K562 (cell line): Measurements from ENCODE around the gene DPH5. TPM values are rescaled to one million over a fixed set of nuclear protein-coding genes. Genes with fewer than 3 reads are reported as not detected.

Experiments used
- ATAC-seq: fragments of 200-7000 bp; cut with Tn5 transposase; 3 replicates; pipeline ENCODE4 v1.9.1; 2020; ENCODE audit warnings: moderate library complexity
- BruUV-seq: library from RNA; stranded (reverse); fragments of 400-500 nt; replicated peaks from 2 replicates; lab custom pipeline; 2021; lab: Mats Ljungman, UMichigan
- CTCF ChIA-PET: fragments of 300-600 bp; formaldehyde crosslinking; extraction: SDS; loops from one replicate; lab custom pipeline; 2021; ENCODE audit warnings: low intra/inter-chr PET ratio; lab: Yijun Ruan, JAX
- POLR2A ChIA-PET: fragments of 300-600, 350-650 bp; sonication (Branson Sonifier 250); formaldehyde crosslinking; extraction: SDS; loops from one replicate; lab custom pipeline; 2021; ENCODE audit warnings: antibody characterized with exemption, inconsistent platforms; lab: Yijun Ruan, JAX
- DNase-seq, 4 experiments: peaks; one replicate each; pipeline versions ENCODE4 v3.0.0 to v3.0.0-alpha.2; 2011 to 2018; ENCODE audit warnings: low spot score in 3 of 4, mixed read lengths in 3 of 4; ENCODE audit errors: extremely low read depth in 1 of 4
- FAIRE-seq: peaks from 2 replicates; lab custom pipeline; 2011; peaks lifted over from hg19 to GRCh38; lab: Jason Lieb, UNC
- H2AFZ ChIP-seq: 2 replicates; pipeline ENCODE4 v1.6.0; 2011; ENCODE audit warnings: low read depth, low read length, control low read depth, inconsistent platforms
- H3K27ac ChIP-seq: fragments of 200-600 bp; 3 replicates; pipeline ENCODE4 v1.8.0; 2011; ENCODE audit warnings: low read depth, mild to moderate bottlenecking, control low read depth, inconsistent platforms, low read length, moderate library complexity, mixed read lengths; ENCODE audit errors: extremely low read depth
- H3K27me3 ChIP-seq, 2 experiments: fragments of 300-600 bp in 1 of 2; 2 replicates in 1 of 2; 3 replicates in 1 of 2; pipeline versions ENCODE4 v1.6.0 to v1.8.0; 2011; ENCODE audit warnings: inconsistent platforms in 2 of 2, low read length in 2 of 2, mild to moderate bottlenecking in 1 of 2, mixed read lengths in 1 of 2, moderate library complexity in 1 of 2; ENCODE audit not compliant: control insufficient read depth in 2 of 2, insufficient read depth in 2 of 2
- H3K36me3 ChIP-seq: fragments of 300-600 bp; 3 replicates; pipeline ENCODE4 v1.8.0; 2011; ENCODE audit warnings: mild to moderate bottlenecking, low read length, inconsistent platforms; ENCODE audit not compliant: control insufficient read depth, insufficient read depth
- H3K4me1 ChIP-seq, 2 experiments: fragments of 200-600 bp in 1 of 2; replicated peaks in 1 of 2; 2 replicates in 1 of 2; 3 replicates in 1 of 2; pipeline versions ENCODE4 v1.5.1 to v1.8.0; 2011; ENCODE audit warnings: inconsistent platforms in 2 of 2, low read length in 2 of 2, mild to moderate bottlenecking in 1 of 2, mixed read lengths in 1 of 2, moderate library complexity in 1 of 2; ENCODE audit not compliant: control insufficient read depth in 2 of 2, insufficient read depth in 2 of 2
- H3K4me2 ChIP-seq: 2 replicates; pipeline ENCODE4 v1.6.1; 2011; ENCODE audit warnings: low read length, control low read depth, inconsistent platforms, mixed read lengths; ENCODE audit not compliant: insufficient read depth
- H3K4me3 ChIP-seq: fragments of 200-600 bp; sonication (generic), shearing (Covaris generic); 2 replicates; pipeline ENCODE4 v1.5.1; 2016; ENCODE audit warnings: control low read depth, inconsistent platforms
- H3K79me2 ChIP-seq: fragments of 200-600 bp; 3 replicates; pipeline ENCODE4 v1.8.0; 2011; ENCODE audit warnings: low read length, inconsistent platforms; ENCODE audit not compliant: control insufficient read depth, insufficient read depth
- H3K9ac ChIP-seq, 2 experiments: 2 replicates each; pipeline versions ENCODE4 v1.6.0 to v1.6.1; 2011; ENCODE audit warnings: low read depth in 2 of 2, low read length in 2 of 2, control low read depth in 1 of 2, inconsistent platforms in 1 of 2, mild to moderate bottlenecking in 1 of 2, mixed read lengths in 1 of 2; ENCODE audit not compliant: insufficient read depth in 1 of 2
- H3K9me1 ChIP-seq: one replicate; pipeline ENCODE4 v1.6.0; 2011; ENCODE audit warnings: inconsistent platforms, mild to moderate bottlenecking, low read length, moderate library complexity; ENCODE audit not compliant: control insufficient read depth, insufficient read depth
- H3K9me3 ChIP-seq: replicated peaks from 2 replicates; pipeline ENCODE4 v1.5.1; 2011; ENCODE audit warnings: low read depth, low read length, inconsistent platforms; ENCODE audit not compliant: control insufficient read depth, insufficient read depth
- H4K20me1 ChIP-seq: replicated peaks from 2 replicates; pipeline ENCODE4 v1.6.1; 2011; ENCODE audit warnings: low read length, inconsistent platforms, mixed read lengths; ENCODE audit not compliant: control insufficient read depth, insufficient read depth
- ATF7 ChIP-seq: fragments of 450-650 bp; IDR thresholded peaks from 2 replicates; pipeline ENCODE4 v1.7.1; 2014; ENCODE audit warnings: mild to moderate bottlenecking, moderate library complexity
- ESRRA ChIP-seq: fragments of 450-650 bp; IDR thresholded peaks from 2 replicates; pipeline ENCODE4 v1.6.1; 2014; ENCODE audit warnings: low read depth, mild to moderate bottlenecking, moderate library complexity, borderline replicate concordance
- FUS ChIP-seq: fragments of 200-400 bp; formaldehyde crosslinking; optimal IDR thresholded peaks from 2 replicates; pipeline ENCODE3; 2017; ENCODE audit warnings: low read depth, low read length
- HNRNPL ChIP-seq: fragments of 200-400 bp; formaldehyde crosslinking; IDR thresholded peaks from 2 replicates; pipeline ENCODE4 v1.6.1; 2017; ENCODE audit warnings: low read depth, mild to moderate bottlenecking, low read length
- ILF3 ChIP-seq: fragments of 450-650 bp; IDR thresholded peaks from 2 replicates; pipeline ENCODE4 v1.6.1; 2018; ENCODE audit warnings: antibody characterized with exemption, mild to moderate bottlenecking, moderate library complexity, borderline replicate concordance
- JUND ChIP-seq, 2 experiments: IDR thresholded peaks; 2 replicates in 1 of 2; 3 replicates in 1 of 2; pipeline ENCODE4 v1.6.1; 2011; ENCODE audit warnings: borderline replicate concordance in 2 of 2, low read depth in 2 of 2, low read length in 2 of 2, improper control_type of control experiment in 1 of 2, missing biosample characterization in 1 of 2, missing genetic modification characterization in 1 of 2, missing genetic modification reagents in 1 of 2
- NFATC3 ChIP-seq: fragments of 450-650 bp; IDR thresholded peaks from 2 replicates; pipeline ENCODE4 v1.6.1; 2017; ENCODE audit warnings: mild to moderate bottlenecking
- RBBP5 ChIP-seq: fragments of 200-600 bp; sonication (generic); IDR thresholded peaks from 2 replicates; pipeline ENCODE4 v1.6.1; 2012; ENCODE audit warnings: borderline replicate concordance, mild to moderate bottlenecking, low read length, control low read depth, inconsistent platforms; ENCODE audit not compliant: insufficient read depth, poor library complexity, severe bottlenecking
- SPI1 ChIP-seq: IDR thresholded peaks from 2 replicates; pipeline ENCODE4 v1.6.1; 2011; ENCODE audit warnings: low read depth, low read length, control low read depth, borderline replicate concordance
- TRIM24 ChIP-seq, 2 experiments: fragments of 450-650 bp; IDR thresholded peaks; 2 replicates each; pipeline ENCODE4 v1.6.1; 2016
- ZC3H4 ChIP-seq: sonication (generic); formaldehyde crosslinking; IDR thresholded peaks from 2 replicates; pipeline ENCODE4 v1.9.0; 2021; ENCODE audit warnings: missing genetic modification reagents, borderline replicate concordance
- ZNF212 ChIP-seq: fragments of 450-650 bp; formaldehyde crosslinking; IDR thresholded peaks from 2 replicates; pipeline ENCODE4 v1.4.0; 2020; ENCODE audit warnings: mild to moderate bottlenecking
- ZNF3 ChIP-seq: fragments of 250-450 bp; sonication (Bioruptor Pico); IDR thresholded peaks from 2 replicates; pipeline ENCODE4 v1.5.0; 2021; ENCODE audit warnings: mild to moderate bottlenecking, moderate library complexity
- WGBS: fragments of 100-300 bp; shearing (Covaris generic); methylation state at CpG from one replicate; pipeline ENCODE4 v1.1.6; 2016; ENCODE audit warnings: low coverage, mixed read lengths; ENCODE audit not compliant: insufficient coverage; ENCODE audit errors: missing lambda C conversion rate; 5-methylcytosine and 5-hydroxymethylcytosine counted together
- in situ Hi-C: fragments of 300-500 bp; cut with MboI; formaldehyde crosslinking; loops from 4 replicates; pipeline ENCODE4 v1.15.0; 2018; ENCODE audit warnings: inconsistent platforms, mixed read lengths
- intact Hi-C: fragments of 100-400 bp; cut with micrococcal nuclease; formaldehyde crosslinking; loops from 2 replicates; pipeline ENCODE4 v1.14.2; 2022
- polyA plus RNA-seq, 8 experiments: library from polyadenylated mRNA; depleted of rRNA in 4 of 8; stranded (reverse) in 5 of 8; unstranded in 3 of 8; fragments of >200 nt; fragmentation: Nextera tagmentation in 2 of 8; fragmentation: Illumina TruSeq in 1 of 8; extraction: Ambion mirVana in 2 of 8; extraction: Trizol in 1 of 8; gene quantifications; 2 replicates each; pipeline versions ENCODE4 v1.2.1 to v1.2.3, GENCODE V29; 2011 to 2014; ENCODE audit warnings: inconsistent platforms in 1 of 8, missing spikeins in 1 of 8
- total RNA-seq, 7 experiments: library from RNA; depleted of rRNA in 6 of 7; stranded (reverse); fragments of >200 nt in 6 of 7; fragmentation: Illumina TruSeq in 2 of 7; extraction: Trizol in 2 of 7; gene quantifications; 2 replicates each; pipeline versions ENCODE4 v1.2.1 to v1.2.3, GENCODE V29; 2011 to 2021; ENCODE audit warnings: low replicate concordance in 1 of 7
- TF ChIP-seq, protein P1 (sequence below), 2 experiments: fragments of 450-650 bp in 1 of 2; sonication (generic) in 1 of 2; formaldehyde crosslinking in 1 of 2; IDR thresholded peaks in 1 of 2; conservative IDR thresholded peaks in 1 of 2; 2 replicates each; pipeline versions ENCODE4 v1.6.1 to v1.8.1; 2016 to 2023; ENCODE audit warnings: mild to moderate bottlenecking in 2 of 2, moderate library complexity in 2 of 2, inconsistent platforms in 1 of 2, missing genetic modification reagents in 1 of 2
- TF ChIP-seq, protein P2 (sequence below), 2 experiments: fragments of 450-650 bp; IDR thresholded peaks; 2 replicates each; pipeline ENCODE4 v1.6.1; 2016

DPH5 gene
- total and polyA plus RNA-seq, 9 of the 15 experiments (the other 6 are each of a cell fraction or from before 2014, with no cell fraction given): 37.6 to 159 (median 89.7) TPM

DNA sequence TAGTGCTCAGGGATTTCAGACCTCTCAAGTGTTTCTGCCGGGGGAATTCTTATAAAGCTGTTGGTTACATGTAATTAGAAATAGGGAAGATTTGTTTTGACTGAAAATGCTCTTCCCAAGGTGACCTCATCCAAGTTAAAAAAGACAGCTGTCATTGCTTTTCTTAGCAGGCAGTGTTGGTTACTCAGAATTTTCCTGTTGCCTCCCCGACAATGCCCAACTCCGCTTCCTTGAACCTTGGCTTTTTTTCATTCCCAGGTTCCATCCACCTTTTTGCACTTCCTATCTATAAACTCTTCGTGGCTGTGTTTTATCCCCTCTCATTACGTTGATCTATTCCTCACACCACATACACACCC is 825 bp upstream of the DPH5 start:
- ChIA-PET POLR2A (interaction anchor here (1.5 to 1.8 kb wide), 2 partner anchors 10 to 11 kb away, joined by 5 read pairs; no protein-coding TSS in a partner anchor), CTCF (no interaction called here)
- Histone ChIP-seq H3K4me1 (peaks cover 4 to 8% of the 10 kb centered on the region in 2 experiments; a peak in 2 of 5 replicates), H3K4me3 (peak overlapping the region; percentile 69), H3K9me1 (no peaks in the 10 kb centered on the region), H3K27ac (peak overlapping the region; percentile 87), H3K4me2 (peak overlapping the region; percentile 99), H3K9me3 (no peaks in the 10 kb centered on the region), H4K20me1 (no peaks in the 10 kb centered on the region), H3K9ac (peak overlapping the region; percentile 87 to 98), H2AFZ (peak overlapping the region; percentile 92), H3K36me3 (peaks cover 37% of the 10 kb centered on the region), H3K27me3 (no peaks in the 10 kb centered on the region), H3K79me2 (peaks cover 74% of the 10 kb centered on the region)
- ATAC-seq (peak; percentile 5; the same call in 2 of the 3 replicates), DNase-seq (peak in 1 of 4 experiments; percentile 29), FAIRE-seq (no peak)
- no TSS peak for BruUV-seq
- intact Hi-C loops: loop anchor here (5.0 to 10.0 kb wide), 2 partner anchors 211 to 258 kb away; partner anchors contain the start of gene S1PR1
- WGBS: 0% methylated on average over 5 of the region's 5 CpGs
- in situ Hi-C loops: no loop called here
- peak; percentile 9; the same call in 1 of the 2 replicates for TF ChIP-seq JUND (IDR thresholded peaks at IDR 0.05; ENCODE audit: borderline replicate concordance, low read depth, low read length)
- TF ChIP-seq JUND (tag; IDR thresholded peaks at IDR 0.05; ENCODE audit: borderline replicate concordance, low read depth, low read length): no peak
- no peak for TF ChIP-seq RBBP5
- TF ChIP-seq, protein P1, sequence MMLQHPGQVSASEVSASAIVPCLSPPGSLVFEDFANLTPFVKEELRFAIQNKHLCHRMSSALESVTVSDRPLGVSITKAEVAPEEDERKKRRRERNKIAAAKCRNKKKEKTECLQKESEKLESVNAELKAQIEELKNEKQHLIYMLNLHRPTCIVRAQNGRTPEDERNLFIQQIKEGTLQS (IDR thresholded peaks at IDR 0.05): peak; percentile 73; the same call in 1 of the 2 replicates
- TF ChIP-seq, protein P1 (CRISPR knock-in tag; conservative IDR thresholded peaks at IDR 0.05): no peak
- 0 out of 2 replicates have a peak, but pooled peaks have one; percentile 50 for TF ChIP-seq ZC3H4 (CRISPR knock-in tag)
- no peak for TF ChIP-seq ZNF212 (CRISPR knock-in tag)
- TF ChIP-seq ATF7: no peak
- 0 out of 2 replicates have a peak, but pooled peaks have one; percentile 8 for TF ChIP-seq ESRRA
- no peak for TF ChIP-seq HNRNPL
- TF ChIP-seq, protein P2, sequence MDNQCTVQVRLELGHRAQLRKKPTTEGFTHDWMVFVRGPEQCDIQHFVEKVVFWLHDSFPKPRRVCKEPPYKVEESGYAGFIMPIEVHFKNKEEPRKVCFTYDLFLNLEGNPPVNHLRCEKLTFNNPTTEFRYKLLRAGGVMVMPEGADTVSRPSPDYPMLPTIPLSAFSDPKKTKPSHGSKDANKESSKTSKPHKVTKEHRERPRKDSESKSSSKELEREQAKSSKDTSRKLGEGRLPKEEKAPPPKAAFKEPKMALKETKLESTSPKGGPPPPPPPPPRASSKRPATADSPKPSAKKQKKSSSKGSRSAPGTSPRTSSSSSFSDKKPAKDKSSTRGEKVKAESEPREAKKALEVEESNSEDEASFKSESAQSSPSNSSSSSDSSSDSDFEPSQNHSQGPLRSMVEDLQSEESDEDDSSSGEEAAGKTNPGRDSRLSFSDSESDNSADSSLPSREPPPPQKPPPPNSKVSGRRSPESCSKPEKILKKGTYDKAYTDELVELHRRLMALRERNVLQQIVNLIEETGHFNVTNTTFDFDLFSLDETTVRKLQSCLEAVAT (IDR thresholded peaks at IDR 0.05): 0 out of 4 replicates have a peak, but pooled peaks of 1 of the 2 experiments have one; percentile 27
- no peak for TF ChIP-seq TRIM24 (IDR thresholded peaks at IDR 0.05)
- TF ChIP-seq ILF3: no peak
- TF ChIP-seq SPI1: no peak
- no peak for TF ChIP-seq FUS
- no peak for TF ChIP-seq NFATC3
- no peak for TF ChIP-seq ZNF3 (CRISPR knock-in tag)
- TF ChIP-seq, all 486 proteins: peak for 5
